H1 (cell line): ENCODE measurements around the gene NODAL. TPM values are rescaled to one million over a fixed set of nuclear protein-coding genes. Genes with fewer than 3 reads are reported as not detected.

Experiments used
- CTCF ChIA-PET: fragments of 300-600 bp; sonication (Branson Sonifier 250); formaldehyde crosslinking; loops from one replicate; lab custom pipeline; 2021; ENCODE audit not compliant: partially characterized antibody; lab: Charles Lee
- POLR2A ChIA-PET: fragments of 300-600 bp; sonication (Branson Sonifier 250); formaldehyde crosslinking; loops from one replicate; lab custom pipeline; 2021; ENCODE audit warnings: inconsistent platforms; ENCODE audit not compliant: partially characterized antibody; lab: Charles Lee
- DNase-seq, 2 experiments: peaks; one replicate each; pipeline versions ENCODE4 v3.0.0 to v3.0.0-alpha.2; 2010 to 2022; ENCODE audit warnings: low spot score in 2 of 2, low read depth in 1 of 2, mixed read lengths in 1 of 2
- FAIRE-seq: peaks from 2 replicates; lab custom pipeline; 2011; peaks lifted over from hg19 to GRCh38; lab: Jason Lieb, UNC
- H2AFZ ChIP-seq: 2 replicates; pipeline ENCODE4 v1.8.1; 2012; ENCODE audit warnings: low read length, inconsistent platforms
- H2AK5ac ChIP-seq: 2 replicates; pipeline ENCODE4 v1.6.1; 2013; ENCODE audit warnings: low read depth, low read length
- H2BK120ac ChIP-seq: replicated peaks from 2 replicates; pipeline ENCODE3; 2013; ENCODE audit warnings: low read depth, low read length, inconsistent platforms
- H2BK12ac ChIP-seq: 2 replicates; pipeline ENCODE4 v1.6.1; 2013; ENCODE audit warnings: low read depth, low read length
- H2BK15ac ChIP-seq: 2 replicates; pipeline ENCODE4 v1.6.1; 2013; ENCODE audit warnings: low read length
- H2BK20ac ChIP-seq: 2 replicates; pipeline ENCODE4 v1.6.1; 2013; ENCODE audit warnings: low read length
- H2BK5ac ChIP-seq: 2 replicates; pipeline ENCODE4 v1.6.1; 2013; ENCODE audit warnings: low read depth, low read length
- H3K14ac ChIP-seq: 2 replicates; pipeline ENCODE4 v1.6.1; 2013; ENCODE audit warnings: inconsistent platforms; ENCODE audit not compliant: insufficient read length
- H3K18ac ChIP-seq: 2 replicates; pipeline ENCODE4 v1.6.1; 2013; ENCODE audit warnings: low read length; ENCODE audit errors: extremely low read depth
- H3K23ac ChIP-seq: 2 replicates; pipeline ENCODE4 v1.6.1; 2013; ENCODE audit warnings: inconsistent platforms; ENCODE audit not compliant: insufficient read length
- H3K23me2 ChIP-seq: 2 replicates; pipeline ENCODE4 v1.6.1; 2013; ENCODE audit warnings: low read depth, low read length
- H3K27ac ChIP-seq: 2 replicates; pipeline ENCODE4 v1.6.1; 2011; ENCODE audit warnings: low read depth, low read length, inconsistent platforms
- H3K27me3 ChIP-seq, 4 experiments: replicated peaks in 1 of 4; 1 replicate in 1 of 4; 2 replicates in 3 of 4; pipeline versions ENCODE4 v1.6.1 to v1.8.1; 2011 to 2013; ENCODE audit warnings: low read length in 3 of 4, mild to moderate bottlenecking in 3 of 4, inconsistent platforms in 2 of 4, mixed read lengths in 2 of 4, moderate library complexity in 1 of 4; ENCODE audit not compliant: control insufficient read depth in 3 of 4, insufficient read depth in 3 of 4; ENCODE audit errors: extremely low read depth in 1 of 4
- H3K36me3 ChIP-seq, 4 experiments: 2 replicates each; pipeline versions ENCODE4 v1.6.1 to v1.8.1; 2011 to 2013; ENCODE audit warnings: mild to moderate bottlenecking in 4 of 4, low read length in 3 of 4, moderate library complexity in 2 of 4, control low read depth in 1 of 4, inconsistent platforms in 1 of 4; ENCODE audit not compliant: insufficient read depth in 4 of 4, control insufficient read depth in 2 of 4
- H3K4ac ChIP-seq: replicated peaks from 2 replicates; pipeline ENCODE3; 2013; ENCODE audit warnings: low read length, low read depth, mixed read lengths, inconsistent platforms; ENCODE audit not compliant: insufficient read length
- H3K4me1 ChIP-seq, 4 experiments: replicated peaks in 1 of 4; 1 replicate in 1 of 4; 2 replicates in 3 of 4; pipeline versions ENCODE4 v1.6.1 to v1.8.1; 2011 to 2013; ENCODE audit warnings: low read length in 3 of 4, inconsistent platforms in 2 of 4, mixed read lengths in 1 of 4; ENCODE audit not compliant: insufficient read depth in 4 of 4, control insufficient read depth in 3 of 4
- H3K4me2 ChIP-seq, 2 experiments: 2 replicates each; pipeline versions ENCODE4 v1.6.1 to v1.8.1; 2011 to 2013; ENCODE audit warnings: low read depth in 2 of 2, low read length in 2 of 2, control low read depth in 1 of 2, inconsistent platforms in 1 of 2, mild to moderate bottlenecking in 1 of 2; ENCODE audit not compliant: insufficient read depth in 1 of 2
- H3K4me3 ChIP-seq, 4 experiments: fragments of 200-600, 300-600 bp in 1 of 4; sonication (generic), shearing (Covaris generic), sonication (Bioruptor Twin) in 1 of 4; 2 replicates each; pipeline versions ENCODE4 v1.5.1 to v1.8.1; 2011 to 2016; ENCODE audit warnings: low read length in 4 of 4, low read depth in 3 of 4, control low read depth in 2 of 4, inconsistent platforms in 2 of 4, mild to moderate bottlenecking in 2 of 4, mixed read lengths in 1 of 4, moderate library complexity in 1 of 4; ENCODE audit not compliant: insufficient read depth in 2 of 4; ENCODE audit errors: extremely low read depth in 1 of 4
- H3K56ac ChIP-seq: replicated peaks from 2 replicates; pipeline ENCODE3; 2013; ENCODE audit warnings: low read depth, mild to moderate bottlenecking, mixed read lengths, low read length, inconsistent platforms; ENCODE audit not compliant: insufficient read length
- H3K79me1 ChIP-seq: 2 replicates; pipeline ENCODE4 v1.6.1; 2013; ENCODE audit warnings: low read depth, low read length, control low read depth
- H3K79me2 ChIP-seq, 2 experiments: 2 replicates each; pipeline versions ENCODE4 v1.6.1 to v1.8.1; 2012 to 2013; ENCODE audit warnings: low read length in 2 of 2, mild to moderate bottlenecking in 2 of 2, inconsistent platforms in 1 of 2; ENCODE audit not compliant: insufficient read depth in 2 of 2, control insufficient read depth in 1 of 2
- H3K9ac ChIP-seq, 4 experiments: replicated peaks in 1 of 4; 1 replicate in 1 of 4; 2 replicates in 3 of 4; pipeline versions ENCODE4 v1.6.1 to v1.8.1; 2011 to 2013; ENCODE audit warnings: low read depth in 3 of 4, low read length in 3 of 4, control low read depth in 2 of 4, mild to moderate bottlenecking in 2 of 4, moderate library complexity in 2 of 4, inconsistent platforms in 1 of 4; ENCODE audit errors: extremely low read depth in 1 of 4
- H3K9me3 ChIP-seq, 2 experiments: 2 replicates each; pipeline versions ENCODE4 v1.6.1 to v1.8.1; 2012 to 2013; ENCODE audit warnings: mild to moderate bottlenecking in 2 of 2, moderate library complexity in 2 of 2, control low read depth in 1 of 2, inconsistent platforms in 1 of 2, low read depth in 1 of 2, low read length in 1 of 2, mixed read lengths in 1 of 2; ENCODE audit not compliant: insufficient read depth in 2 of 2
- H4K20me1 ChIP-seq, 2 experiments: replicated peaks in 1 of 2; 2 replicates each; pipeline versions ENCODE3 to v1.8.1; 2011 to 2013; ENCODE audit warnings: inconsistent platforms in 2 of 2, low read length in 2 of 2, mild to moderate bottlenecking in 1 of 2; ENCODE audit not compliant: insufficient read depth in 2 of 2, control insufficient read depth in 1 of 2
- H4K5ac ChIP-seq: 2 replicates; pipeline ENCODE4 v1.6.1; 2013; ENCODE audit warnings: low read length, low read depth, mixed read lengths, inconsistent platforms; ENCODE audit not compliant: insufficient read length
- H4K8ac ChIP-seq: 2 replicates; pipeline ENCODE4 v1.8.0; 2013; ENCODE audit warnings: mild to moderate bottlenecking, moderate library complexity, low read length, inconsistent platforms; ENCODE audit not compliant: insufficient read depth; ENCODE audit errors: extremely low read depth
- H4K91ac ChIP-seq: replicated peaks from 2 replicates; pipeline ENCODE3; 2013; ENCODE audit warnings: low read length, mixed read lengths, inconsistent platforms; ENCODE audit not compliant: insufficient read length
- CHD1 ChIP-seq: IDR thresholded peaks from 2 replicates; pipeline ENCODE4 v1.6.1; 2012; ENCODE audit warnings: low read depth, low read length, improper control_type of control experiment
- EZH2 ChIP-seq: fragments of 200-600 bp; sonication (generic); IDR thresholded peaks from 2 replicates; pipeline ENCODE4 v1.7.1; 2012; ENCODE audit warnings: low read depth, mild to moderate bottlenecking, moderate library complexity, low read length, inconsistent platforms; ENCODE audit not compliant: severe bottlenecking
- GTF2F1 ChIP-seq: IDR thresholded peaks from 2 replicates; pipeline ENCODE4 v1.6.1; 2012; ENCODE audit warnings: low read depth, low read length, improper control_type of control experiment, borderline replicate concordance
- RXRA ChIP-seq: IDR thresholded peaks from 2 replicates; pipeline ENCODE4 v1.6.1; 2011; ENCODE audit warnings: low read depth, mild to moderate bottlenecking, low read length, moderate library complexity; ENCODE audit not compliant: insufficient read depth
- SIRT6 ChIP-seq: IDR thresholded peaks from one replicate; pipeline ENCODE4 v1.7.1; 2012; ENCODE audit warnings: low read length, inconsistent platforms
- SIX5 ChIP-seq: IDR thresholded peaks from 2 replicates; pipeline ENCODE4 v1.6.1; 2011; ENCODE audit warnings: mild to moderate bottlenecking, low read depth, low read length
- WGBS, 2 experiments: shearing (Covaris generic) in 1 of 2; methylation state at CpG; one replicate each; pipeline versions ENCODE4 v1.1.6 to v1.1.7; 2013 to 2015; ENCODE audit warnings: low lambda C conversion rate in 2 of 2, mixed read lengths in 2 of 2, inconsistent platforms in 1 of 2, low coverage in 1 of 2, missing lambda C conversion rate in 1 of 2; ENCODE audit not compliant: insufficient replicate concordance in 2 of 2, insufficient coverage in 1 of 2, insufficient read length in 1 of 2; ENCODE audit errors: extremely low coverage in 1 of 2, missing lambda C conversion rate in 1 of 2; 5-methylcytosine and 5-hydroxymethylcytosine counted together
- polyA plus RNA-seq, 7 experiments: library from polyadenylated mRNA; depleted of rRNA in 3 of 7; stranded (reverse) in 5 of 7; unstranded in 2 of 7; fragments of >200 nt in 5 of 7; fragments of 200-250 nt in 2 of 7; gene quantifications; 1 replicate in 5 of 7; 2 replicates in 1 of 7; 4 replicates in 1 of 7; pipeline versions ENCODE4 v1.2.1 to v1.2.3, GENCODE V29; 2011 to 2013; ENCODE audit warnings: missing spikeins in 2 of 7, mixed read lengths in 2 of 7
- total RNA-seq: library from RNA; stranded (reverse); fragmentation: NEBNext Ultra II Directional; extraction: Animal tissue kit (Norgen Biotek cat#: 25700); gene quantifications from 2 replicates; pipeline ENCODE4 v1.2.1, GENCODE V29; 2021

The NODAL gene
- total and polyA plus RNA-seq, 2 of the 8 experiments (the other 6 are each of a cell fraction or from before 2014, with no cell fraction given) = 2.0 to 7.3 TPM

- no peaks in the 10 kb centered on the region for H3K36me3 ChIP-seq
- DNase-seq (no peak), FAIRE-seq (no peak)
- peaks cover 6% of the 10 kb centered on the region in 4 experiments for H3K4me1 ChIP-seq
- no peak overlapping the region for H4K5ac ChIP-seq
- no peak overlapping the region for H2BK12ac ChIP-seq
- H3K9ac ChIP-seq = no peak overlapping the region
- no peak overlapping the region for H2BK120ac ChIP-seq
- TF ChIP-seq SIRT6 (no peak), RXRA (no peak), SIX5 (no peak), GTF2F1 (no peak), EZH2 (no peak), CHD1 (no peak)
- no peak overlapping the region for H2AK5ac ChIP-seq
- H3K27me3 ChIP-seq = peaks cover 0 to 6% (median 1%) of the 10 kb centered on the region in 4 experiments; a peak in 3 of 7 replicates
- CTCF ChIA-PET = interaction anchor here (1.0 to 43.0 kb wide), 6 partner anchors 12 to 87 kb away, joined by 3 to 908 read pairs (median 5); no protein-coding TSS in a partner anchor
- H3K23me2 ChIP-seq = peaks cover 5% of the 10 kb centered on the region; the same call in 1 of the 2 replicates
- H3K56ac ChIP-seq = no peak overlapping the region
- no peak overlapping the region for H4K91ac ChIP-seq
- WGBS, 2 experiments = 91% methylated on average over 8 of the region's 8 CpGs; no CpG with 5 or more reads in 1 of the 2 experiments
- no peak overlapping the region for H3K4me3 ChIP-seq
- POLR2A ChIA-PET = interaction anchor here (0.7 to 1.4 kb wide), 3 partner anchors 16 to 33 kb away, joined by 3 to 4 read pairs (median 4); no protein-coding TSS in a partner anchor
- no peak overlapping the region for H3K27ac ChIP-seq
- H3K14ac ChIP-seq = no peak overlapping the region
- H3K4me2 ChIP-seq = no peak overlapping the region
- H4K20me1 ChIP-seq = no peaks in the 10 kb centered on the region
- H3K18ac ChIP-seq = no peak overlapping the region
- H3K79me1 ChIP-seq = no peaks in the 10 kb centered on the region
- H2AFZ ChIP-seq = no peak overlapping the region
- no peak overlapping the region for H2BK15ac ChIP-seq
- H3K4ac ChIP-seq = no peak overlapping the region
- no peak overlapping the region for H2BK20ac ChIP-seq
- no peaks in the 10 kb centered on the region for H3K9me3 ChIP-seq
- 0 out of 2 replicates have a peak overlapping the region, but pooled peaks have one; percentile 15 for H4K8ac ChIP-seq
- H2BK5ac ChIP-seq = no peak overlapping the region
- no peaks in the 10 kb centered on the region for H3K79me2 ChIP-seq
- H3K23ac ChIP-seq = no peak overlapping the region
These were observed 31.4 kb upstream of the NODAL start for GRCh38 chr10:70472799-70473454.
